Ovary (tissue), 3 donors: ENCODE results near the gene ARHGAP45.

Source experiments
- CTCF ChIP-seq, 3 donors: fragments of 450-650 bp in 2 of 3; fragments of 200-600 bp in 1 of 3; IDR thresholded peaks; one replicate each; pipeline versions ENCODE4 v1.5.1 to v1.8.0; 2016 to 2022; ENCODE audit warnings: antibody characterized with exemption in 3 of 3, mild to moderate bottlenecking in 1 of 3
- EP300 ChIP-seq: sonication (generic); formaldehyde crosslinking; IDR thresholded peaks from one replicate; pipeline ENCODE4 v1.6.1; 2017; ENCODE audit warnings: antibody characterized with exemption
- donor health status: DM: no; HTN: no; CAD: no.

- TF ChIP-seq CTCF (IDR thresholded peaks at IDR 0.05) (no peak), EP300 (no peak)
Observed at GRCh38 chr19:1041272-1041834, 25.6 kb upstream of the ARHGAP45 start.
